Inferior parietal cortex (tissue), 1 donor: ENCODE measurements around the gene FRMD4A.
"Not testable (repeated sequence)": the region's sequence is repeated elsewhere in the genome, so short reads cannot be mapped to it uniquely, and the experiment has no call there.

Source experiments
- DNase-seq: peaks from one replicate; pipeline ENCODE4 v3.0.0-alpha.2; 2016; ENCODE audit errors: extremely low spot score

Gene FRMD4A

DNA sequence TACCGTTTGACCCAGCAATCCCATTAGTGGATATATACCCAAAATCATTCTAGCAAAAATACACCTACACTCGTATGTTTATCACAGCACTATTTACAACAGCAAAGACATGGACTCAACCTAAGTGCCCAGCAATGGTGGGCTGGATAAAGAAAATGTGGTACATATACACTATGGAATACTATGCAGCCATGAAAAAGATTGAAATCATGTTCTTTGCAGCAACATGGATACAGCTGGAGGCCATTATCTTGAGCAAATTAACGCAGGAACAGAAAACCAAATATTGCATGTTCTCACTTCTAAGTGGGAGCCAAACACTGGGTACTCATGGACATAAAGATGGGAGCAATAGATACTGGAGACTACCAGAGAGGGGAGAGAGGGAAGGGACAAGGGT, 223.9 kb downstream of the FRMD4A start:
- DNase-seq = no peak

- no peak for DNase-seq
Observed at GRCh38 chr10:14102056-14102455, 228.7 kb downstream of the FRMD4A start.

GRCh38 chr10:14099885-14100284, 230.8 kb downstream of the FRMD4A start:
- DNase-seq = no peak

GRCh38 chr10:14093730-14094484, 236.8 kb downstream of the FRMD4A start:
- DNase-seq = peak; percentile 68

DNA sequence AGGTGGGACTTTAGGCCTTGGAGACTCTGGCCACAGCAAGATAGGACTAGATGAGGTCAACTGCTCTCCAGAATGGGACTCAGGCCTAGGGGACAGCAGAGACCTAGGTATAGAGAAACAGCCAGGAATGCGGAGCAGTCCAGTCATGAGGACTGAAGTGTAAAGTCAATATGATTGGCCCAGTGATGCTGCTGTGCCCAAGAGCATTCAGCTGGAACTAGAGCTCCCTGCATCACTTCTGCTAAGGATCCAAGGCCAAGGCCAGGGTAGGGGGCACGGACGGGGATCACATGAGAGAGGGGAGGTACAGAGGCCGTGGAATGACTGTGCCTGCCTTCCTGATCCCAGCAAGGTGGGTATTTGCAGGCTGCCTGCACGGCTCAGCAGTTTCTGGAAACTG, 237.9 kb downstream of the FRMD4A start:
- DNase-seq = no peak

- peak; percentile 63 for DNase-seq
Observed at GRCh38 chr10:14089556-14090292, 241.0 kb downstream of the FRMD4A start.

DNA sequence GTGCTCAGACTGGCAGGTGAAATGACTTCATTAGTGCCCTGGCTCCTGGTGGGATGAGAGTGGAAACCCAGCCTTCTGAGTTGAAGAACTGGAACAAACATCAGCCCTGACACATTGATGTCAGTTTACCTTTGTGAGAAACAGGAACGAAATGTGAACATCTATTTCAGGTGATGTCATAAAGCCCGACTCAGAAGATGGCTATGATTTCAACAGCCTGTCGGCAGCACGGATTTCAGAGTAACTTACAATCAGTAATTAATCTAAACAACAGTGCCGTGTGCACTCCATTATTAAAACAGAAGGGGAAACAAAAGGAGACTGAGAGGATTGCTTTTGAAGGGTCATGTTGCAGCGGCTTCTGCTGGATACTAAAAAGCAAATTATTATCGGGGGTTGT, 243.2 kb downstream of the FRMD4A start:
- DNase-seq = no peak

DNA sequence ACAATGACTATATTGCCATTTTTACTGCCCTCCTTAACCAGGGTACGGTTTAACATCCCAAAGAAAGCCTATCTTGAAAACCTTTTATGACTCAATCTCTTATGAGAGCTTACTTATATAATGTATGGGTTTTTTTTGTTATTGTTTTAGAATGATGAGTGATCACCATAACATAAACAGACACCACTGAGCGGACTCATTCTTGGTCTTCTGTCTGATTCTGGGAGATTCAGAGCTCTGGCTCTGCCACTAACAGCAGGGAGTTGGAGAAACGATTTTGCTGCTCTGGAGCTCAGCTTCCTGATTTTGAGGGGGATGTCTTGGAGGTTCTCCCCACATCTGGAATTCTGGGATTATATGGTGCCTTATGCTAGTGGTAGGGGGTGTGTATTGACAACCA, 244.1 kb downstream of the FRMD4A start:
- no peak for DNase-seq

- no peak for DNase-seq
Observed at GRCh38 chr10:14084875-14085274, 245.8 kb downstream of the FRMD4A start.

GRCh38 chr10:14080795-14081194, 249.9 kb downstream of the FRMD4A start:
- DNase-seq = no peak

GRCh38 chr10:14077430-14077829, 253.3 kb downstream of the FRMD4A start:
- DNase-seq = no peak

DNA sequence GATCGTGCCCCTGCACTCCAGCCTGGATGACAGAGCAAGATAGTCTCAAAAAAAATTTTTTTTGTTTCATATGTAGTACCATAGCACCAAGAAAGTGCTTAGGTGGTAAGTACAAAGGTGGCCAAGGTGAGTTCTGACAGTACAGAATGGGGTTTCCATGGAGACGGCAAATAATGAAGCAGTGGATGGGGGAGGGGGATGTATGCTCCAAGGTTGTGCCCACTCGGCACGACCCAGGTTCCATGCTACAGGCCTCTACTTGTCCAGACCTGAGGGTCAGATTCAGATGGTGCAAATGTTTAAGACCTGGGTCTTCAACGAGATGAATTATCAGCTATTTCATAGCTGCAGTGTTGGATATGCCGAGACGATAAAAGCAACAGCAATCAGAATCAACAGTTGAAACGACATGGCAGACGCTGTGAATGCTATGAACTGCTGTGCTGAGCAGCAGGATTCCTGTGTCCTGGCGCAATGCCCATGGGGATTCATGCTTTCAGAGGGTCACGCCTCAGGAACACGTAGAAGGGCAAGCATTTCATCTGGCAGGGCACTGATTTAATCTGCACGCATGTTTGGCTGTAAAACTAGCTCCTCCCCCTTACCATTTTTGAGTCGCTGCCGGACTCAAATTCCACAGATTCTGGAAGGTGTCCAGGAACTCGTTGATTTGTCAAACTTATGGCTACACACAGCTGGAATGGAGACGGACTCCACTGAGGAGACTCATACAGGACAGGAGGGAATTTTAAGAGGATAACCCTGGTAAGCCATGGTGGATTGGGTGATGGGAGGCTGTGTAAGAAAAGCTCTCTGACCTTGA, 256.5 kb downstream of the FRMD4A start:
- DNase-seq = no peak

DNA sequence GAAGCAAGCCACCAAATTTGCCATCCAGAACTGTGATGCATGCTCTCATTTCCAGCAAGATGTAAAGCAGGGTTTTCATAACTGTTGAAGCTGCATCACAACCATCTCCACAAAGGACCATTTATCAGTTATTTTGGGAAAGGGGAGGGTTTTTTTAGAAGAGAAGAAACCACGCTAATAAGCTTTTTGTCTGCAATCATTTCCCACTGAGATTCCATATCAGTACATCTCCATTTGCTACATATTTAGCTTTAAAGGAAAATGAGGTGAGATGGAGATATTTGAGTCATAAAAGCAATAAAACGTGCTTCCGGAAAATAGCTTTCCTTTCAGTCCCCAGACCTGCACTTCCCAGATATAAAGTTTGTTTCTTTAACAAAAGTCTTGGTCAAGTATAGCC, 258.2 kb downstream of the FRMD4A start:
- DNase-seq = no peak

DNA sequence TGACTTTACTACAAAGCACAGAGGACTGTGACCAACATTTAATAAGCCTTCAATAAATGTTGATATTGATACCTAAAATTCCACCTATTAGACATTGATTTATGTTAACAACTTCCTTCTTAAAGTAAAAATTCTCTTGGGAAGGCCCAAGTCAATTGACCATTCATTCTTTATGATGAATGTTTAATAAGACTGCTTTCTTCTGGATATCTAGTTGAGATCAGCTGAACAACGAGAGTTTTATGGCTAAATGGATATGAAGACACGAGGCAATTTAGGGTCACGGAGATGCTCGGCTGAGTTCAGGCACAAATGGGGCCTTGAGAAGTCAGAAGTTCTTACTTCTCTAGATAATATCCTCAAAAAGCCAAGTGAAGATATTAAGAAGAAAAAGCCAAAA, 258.8 kb downstream of the FRMD4A start:
- no peak for DNase-seq

- no peak for DNase-seq
Observed at GRCh38 chr10:14068601-14069250, 262.0 kb downstream of the FRMD4A start.

GRCh38 chr10:14067638-14068037, 263.1 kb downstream of the FRMD4A start:
- not testable (repeated sequence) for DNase-seq

DNA sequence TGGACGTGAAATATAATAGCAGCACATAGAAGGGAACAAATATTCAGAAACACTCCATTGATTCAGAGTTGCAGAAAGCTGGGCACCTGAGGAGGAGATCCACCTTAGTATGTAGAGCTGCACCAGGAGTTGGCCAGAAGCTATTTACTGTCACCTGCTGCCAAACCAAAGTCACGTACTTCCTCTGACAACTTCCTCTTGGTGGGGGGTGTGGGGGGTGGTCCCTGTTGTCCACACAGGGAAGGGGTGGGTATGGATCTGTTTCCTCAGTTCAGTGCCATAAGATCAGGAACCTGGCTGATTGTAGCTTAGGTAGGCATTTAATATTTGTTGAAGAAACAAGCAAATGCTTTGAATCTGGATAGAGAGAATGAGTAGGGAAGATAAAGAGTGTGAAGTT, 264.6 kb downstream of the FRMD4A start:
- no peak for DNase-seq

DNA sequence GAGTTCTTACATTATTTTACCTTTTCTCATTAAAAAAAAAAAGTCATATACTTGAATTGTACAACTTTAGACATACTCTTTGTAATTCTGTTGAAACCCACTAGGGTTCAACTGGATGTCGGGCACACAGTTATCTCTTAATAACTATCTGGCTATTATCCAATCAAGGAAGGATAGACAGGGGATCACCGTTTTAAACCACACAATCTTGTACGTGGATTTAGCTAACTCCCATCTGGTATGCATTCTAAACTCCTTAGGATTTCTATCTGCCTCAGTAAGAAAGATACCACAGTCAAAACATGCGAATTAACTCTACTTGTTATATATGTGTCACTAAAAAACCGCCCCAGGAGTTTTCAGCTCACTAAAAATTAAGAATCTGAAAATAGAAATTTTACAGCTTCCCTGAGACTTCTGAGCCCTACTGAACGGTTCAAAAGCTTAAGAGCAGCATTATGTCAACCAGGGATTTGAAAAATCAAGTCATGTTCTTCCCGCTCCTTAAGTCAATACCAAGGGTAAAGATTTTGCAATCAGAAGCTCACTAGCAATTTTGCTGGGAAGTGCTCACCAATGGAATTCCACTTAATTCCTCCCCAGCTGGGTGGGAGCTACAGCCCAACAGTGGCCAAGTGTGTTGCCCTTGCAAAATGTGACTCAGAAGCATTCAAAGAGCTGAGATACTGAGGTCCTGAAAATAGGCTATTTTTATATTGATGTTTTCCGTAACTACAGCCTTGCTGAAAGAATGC, 267.0 kb downstream of the FRMD4A start:
- DNase-seq = no peak

DNA sequence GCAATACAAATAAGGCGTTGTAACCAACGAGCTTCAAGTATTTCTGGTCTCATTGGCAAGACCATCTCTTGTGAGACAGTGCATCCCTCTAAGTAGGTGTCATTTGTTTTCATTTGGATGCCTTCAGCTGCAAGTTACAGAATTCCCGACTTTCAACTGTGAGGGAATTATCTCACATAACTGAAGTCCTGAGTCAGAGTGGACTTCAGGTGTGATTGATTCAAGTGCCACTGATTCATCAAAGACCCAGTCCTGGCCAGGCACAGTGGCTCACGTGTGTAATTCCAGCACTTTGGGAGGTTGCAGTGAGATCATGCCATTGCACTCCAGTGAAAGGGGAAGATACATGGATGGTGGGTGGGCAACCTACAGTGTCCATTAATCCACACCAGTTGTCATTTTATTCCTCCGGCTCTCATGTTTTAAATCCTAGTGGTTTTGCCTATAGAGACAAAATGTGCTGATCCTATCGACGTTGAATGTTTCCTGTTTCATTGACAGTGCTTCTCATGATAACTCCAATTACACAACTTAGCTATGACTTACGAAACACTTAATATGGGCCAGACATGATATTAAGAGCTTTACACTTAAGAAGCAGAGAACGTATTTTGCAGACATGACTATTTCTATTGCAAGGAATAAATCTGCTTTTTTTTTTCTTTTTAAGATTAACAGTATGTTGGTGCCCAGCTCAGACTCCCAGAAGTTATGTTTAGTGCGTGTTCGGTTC, 268.0 kb downstream of the FRMD4A start:
- DNase-seq = no peak

GRCh38 chr10:14060320-14061070, 270.2 kb downstream of the FRMD4A start:
- no peak for DNase-seq
